GM18951 (cell line): ENCODE measurements around the gene PBX1.

ENCODE experiments used
- POLR2A ChIP-seq: IDR thresholded peaks from 4 replicates; pipeline ENCODE4 v1.6.1; 2011; ENCODE audit warnings: mild to moderate bottlenecking; ENCODE audit not compliant: insufficient read length, insufficient read depth; ENCODE audit errors: extremely low read depth
- in situ Hi-C: fragments of 300-500 bp; cut with MboI; formaldehyde crosslinking; loops from one replicate; pipeline ENCODE4 v1.12.0; 2022; ENCODE audit warnings: low sequenced_read_pairs, mixed read lengths, inconsistent platforms; ENCODE audit not compliant: unreplicated experiment

The PBX1 gene

DNA sequence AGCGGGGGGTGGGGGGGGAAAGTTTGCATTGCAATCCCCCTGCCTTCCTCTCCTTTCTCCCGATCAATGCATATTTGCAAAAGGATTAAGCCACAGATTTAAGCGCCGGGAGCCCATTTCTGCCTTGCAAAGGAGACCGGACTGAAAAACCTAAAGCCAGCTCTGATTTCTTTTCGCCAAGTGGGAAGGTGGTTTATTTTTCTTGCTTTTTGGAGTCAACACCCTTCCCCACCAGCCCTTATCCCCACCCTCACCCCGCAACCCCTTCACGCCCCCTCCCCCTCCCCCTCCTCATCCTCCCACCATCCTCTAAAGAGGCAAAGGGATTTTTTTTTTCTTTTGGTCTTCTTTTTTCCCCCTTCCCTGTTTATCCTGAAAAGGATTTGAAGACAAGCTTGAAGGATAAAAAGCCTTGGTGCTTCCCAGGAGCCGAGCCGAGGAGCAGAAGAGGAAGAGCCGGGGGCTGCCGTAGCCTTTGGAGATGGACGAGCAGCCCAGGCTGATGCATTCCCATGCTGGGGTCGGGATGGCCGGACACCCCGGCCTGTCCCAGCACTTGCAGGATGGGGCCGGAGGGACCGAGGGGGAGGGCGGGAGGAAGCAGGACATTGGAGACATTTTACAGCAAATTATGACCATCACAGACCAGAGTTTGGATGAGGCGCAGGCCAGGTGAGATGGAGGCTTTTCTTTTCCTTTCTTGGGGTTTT is 513 bp downstream of the PBX1 start:
- no peak for TF ChIP-seq POLR2A
- in situ Hi-C loops: no loop called here

GRCh38 chr1:164560121-164560541 is 1.1 kb downstream of the PBX1 start:
- TF ChIP-seq POLR2A: no peak
- in situ Hi-C loops: no loop called here

DNA sequence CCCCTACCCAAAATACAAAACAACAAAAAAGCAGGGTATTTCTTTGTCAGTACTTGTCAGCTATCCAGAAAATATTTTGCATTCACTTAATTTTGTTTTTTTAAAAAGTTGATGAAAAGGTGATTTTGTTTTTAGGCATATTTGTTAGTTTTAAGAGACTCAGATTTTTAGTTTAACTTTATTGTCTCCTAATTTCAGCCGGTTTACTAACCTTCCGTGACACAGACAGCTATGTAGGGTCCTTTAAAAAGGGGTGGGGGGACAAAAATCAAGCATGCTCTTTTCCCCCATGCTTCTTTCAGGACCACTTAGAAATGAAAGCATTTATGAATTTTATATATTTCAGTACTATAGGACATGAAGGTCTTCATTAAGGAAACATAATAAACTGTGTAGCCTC is 1.6 kb downstream of the PBX1 start:
- in situ Hi-C loops: no loop called here

DNA sequence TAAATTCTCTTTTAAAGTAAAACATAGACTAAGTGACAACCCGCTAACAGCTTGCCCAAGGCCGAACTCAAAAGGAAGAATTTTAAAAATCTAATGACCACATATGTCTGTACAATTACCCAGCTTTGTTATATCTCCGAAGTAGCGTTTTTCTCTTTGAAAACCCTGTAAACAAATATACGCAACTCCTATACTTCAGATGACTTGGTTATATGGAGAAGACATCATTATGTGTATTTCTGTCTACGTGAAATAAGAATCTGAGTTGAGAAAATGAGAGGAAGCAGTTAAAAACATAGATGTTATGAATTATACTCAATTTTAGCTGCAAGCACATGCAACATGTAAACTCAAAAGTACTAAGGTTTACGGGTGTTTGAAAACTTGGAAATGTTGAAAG is 2.0 kb downstream of the PBX1 start:
- in situ Hi-C loops: no loop called here
- TF ChIP-seq POLR2A: no peak

More for the DNA sequence above, 1.6 kb downstream of the PBX1 start:
- no peak for TF ChIP-seq POLR2A

GRCh38 chr1:164561472-164561871 is 2.5 kb downstream of the PBX1 start:
- no peak for TF ChIP-seq POLR2A
- in situ Hi-C loops: no loop called here

GRCh38 chr1:164562061-164562460 is 3.1 kb downstream of the PBX1 start:
- in situ Hi-C loops: no loop called here
- no peak for TF ChIP-seq POLR2A

GRCh38 chr1:164562511-164562910 is 3.5 kb downstream of the PBX1 start:
- no peak for TF ChIP-seq POLR2A

DNA sequence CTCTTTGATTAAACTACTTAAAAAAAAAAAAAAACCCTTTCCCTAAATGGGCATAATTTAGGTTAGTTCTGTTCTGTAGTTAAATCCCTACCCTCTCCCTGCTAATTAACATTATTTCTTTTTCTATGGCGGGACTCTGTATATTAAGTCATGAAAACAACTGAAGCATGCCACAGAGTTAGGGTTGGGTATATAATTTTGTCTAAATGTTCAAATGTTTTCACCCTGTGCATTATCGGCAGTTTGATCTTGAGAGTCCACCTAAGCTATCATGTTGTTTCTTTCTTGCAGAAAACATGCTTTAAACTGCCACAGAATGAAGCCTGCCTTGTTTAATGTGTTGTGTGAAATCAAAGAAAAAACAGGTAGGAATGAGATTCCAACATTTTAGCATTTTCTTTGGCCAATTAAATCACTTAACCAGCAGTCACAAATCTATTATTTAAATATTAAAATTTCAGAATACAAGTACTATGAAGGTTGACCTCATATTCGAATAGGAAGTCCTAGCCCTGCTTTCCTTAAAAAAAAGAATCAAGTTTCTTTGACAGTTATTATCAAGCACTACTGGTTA is 4.0 kb downstream of the PBX1 start:
- no peak for TF ChIP-seq POLR2A
- in situ Hi-C loops: no loop called here

More at GRCh38 chr1:164562511-164562910, 3.5 kb downstream of the PBX1 start:
- in situ Hi-C loops: no loop called here

DNA sequence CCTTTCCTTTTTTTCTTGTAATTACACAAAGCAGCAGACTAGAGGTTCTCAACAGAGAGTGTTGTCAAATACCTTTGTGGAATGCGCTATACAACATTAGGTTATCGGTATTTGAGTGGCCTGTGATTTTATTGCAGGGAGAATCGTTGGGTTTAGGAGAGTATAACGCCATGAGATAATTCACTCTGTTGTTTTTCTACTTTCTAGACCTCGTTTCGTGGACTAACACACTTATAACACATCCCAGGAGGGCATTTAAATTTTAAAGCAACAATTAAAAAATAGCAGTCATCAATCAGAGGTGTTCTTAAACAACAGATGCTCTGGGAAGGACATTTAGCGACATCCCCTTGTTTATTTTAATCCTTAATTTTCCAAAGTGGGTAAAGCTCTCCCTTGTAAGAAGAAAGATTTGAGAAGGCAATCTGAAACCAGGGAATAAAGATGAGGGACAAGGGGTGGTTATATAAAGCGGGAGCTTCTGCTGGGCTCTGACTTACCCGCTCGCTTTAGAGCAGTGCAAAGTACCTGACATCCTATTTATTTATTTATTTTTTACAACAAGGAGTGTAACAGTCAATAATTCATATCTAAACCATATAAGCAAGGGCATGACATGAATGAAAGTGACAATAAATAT is 4.9 kb downstream of the PBX1 start:
- no peak for TF ChIP-seq POLR2A
- in situ Hi-C loops: no loop called here

DNA sequence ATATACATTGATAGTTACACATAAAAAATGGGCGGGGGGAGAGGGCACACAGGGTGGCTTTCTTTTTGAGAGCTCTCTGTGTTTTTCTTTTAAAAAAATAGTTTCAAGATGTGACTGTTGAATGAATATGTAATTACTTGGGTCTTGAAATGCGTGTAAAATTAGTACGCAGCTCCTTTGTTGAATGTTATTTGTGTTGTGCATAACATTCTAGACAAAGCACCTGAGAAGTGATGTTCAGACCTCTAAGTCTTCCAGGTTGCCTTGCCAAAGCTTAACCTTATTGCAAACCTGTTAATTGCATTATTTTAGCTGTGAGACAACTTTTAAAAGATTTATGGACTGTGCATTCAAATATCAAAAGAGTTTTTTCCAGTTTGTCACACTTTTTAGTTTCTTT is 5.4 kb downstream of the PBX1 start:
- TF ChIP-seq POLR2A: no peak
- in situ Hi-C loops: no loop called here

DNA sequence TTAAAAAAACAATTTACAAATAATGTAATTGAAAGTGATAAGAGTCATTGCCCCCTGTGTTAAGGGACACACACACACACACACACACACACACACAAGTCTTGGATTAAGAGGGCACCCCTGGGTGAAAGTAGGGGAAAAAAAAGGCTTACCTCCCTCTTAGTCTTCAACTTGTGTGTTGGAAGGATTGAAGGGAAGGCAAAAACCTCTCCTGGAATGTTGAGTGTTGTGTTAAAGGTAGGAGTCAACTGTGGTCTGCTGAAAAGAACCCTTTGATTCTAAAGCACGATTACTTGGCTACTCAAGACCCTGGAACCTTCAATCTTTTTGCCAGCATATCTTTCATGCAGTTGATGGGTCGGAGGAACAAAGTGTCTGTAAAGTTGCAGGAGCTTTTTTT is 6.4 kb downstream of the PBX1 start:
- in situ Hi-C loops: no loop called here
- no peak for TF ChIP-seq POLR2A

- TF ChIP-seq POLR2A: no peak
- in situ Hi-C loops: no loop called here
These were observed 8.8 kb downstream of the PBX1 start for GRCh38 chr1:164567774-164568173.

DNA sequence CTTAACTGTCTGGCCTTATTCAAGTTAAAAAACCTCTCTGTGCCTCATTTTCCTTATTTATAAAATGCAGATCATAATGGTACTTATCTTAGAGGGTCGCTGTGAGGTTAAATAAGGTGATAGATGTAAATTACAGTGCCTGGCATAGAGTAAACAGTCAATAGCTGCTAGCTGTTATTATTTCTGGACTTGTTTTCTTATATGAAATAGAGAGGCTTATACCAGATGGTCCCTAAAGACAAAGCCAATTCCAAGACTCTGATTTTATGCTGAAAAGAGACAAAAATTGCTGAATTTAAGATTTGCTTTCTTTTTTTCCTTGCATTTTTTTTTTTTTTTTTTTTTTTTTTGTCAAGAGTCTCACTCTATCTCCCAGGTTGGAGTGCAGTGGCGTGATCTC is 10.3 kb downstream of the PBX1 start:
- TF ChIP-seq POLR2A: no peak
- in situ Hi-C loops: no loop called here

- TF ChIP-seq POLR2A: no peak
- in situ Hi-C loops: no loop called here
These were observed 10.9 kb downstream of the PBX1 start for GRCh38 chr1:164569866-164570265.
